ENCODE data around the gene TMEM156.
"Not testable (repeated sequence)": the region's sequence is repeated elsewhere in the genome, so short reads cannot be mapped to it uniquely, and the experiment has no call there.

The TMEM156 gene

DNA sequence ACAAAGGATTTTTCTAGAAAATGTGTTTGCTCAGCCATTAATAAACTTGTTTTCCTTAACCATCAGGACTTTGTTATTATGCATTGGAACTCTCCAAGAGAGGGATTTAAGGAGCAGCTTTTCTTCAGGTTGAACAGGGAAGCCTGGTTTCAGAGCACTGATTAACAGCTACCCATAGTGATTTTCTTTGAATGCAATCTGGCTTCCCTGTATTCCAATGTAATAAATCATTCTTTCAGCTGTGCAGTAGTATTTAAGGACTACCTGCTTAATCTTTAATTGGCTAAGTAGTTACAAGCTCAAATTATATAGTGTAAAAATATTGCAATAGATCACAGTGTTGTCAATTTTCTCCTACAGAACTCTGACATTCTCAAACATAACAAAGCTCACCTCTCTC is 77.5 kb downstream of the TMEM156 start:
- no peak for DNase-seq

DNA sequence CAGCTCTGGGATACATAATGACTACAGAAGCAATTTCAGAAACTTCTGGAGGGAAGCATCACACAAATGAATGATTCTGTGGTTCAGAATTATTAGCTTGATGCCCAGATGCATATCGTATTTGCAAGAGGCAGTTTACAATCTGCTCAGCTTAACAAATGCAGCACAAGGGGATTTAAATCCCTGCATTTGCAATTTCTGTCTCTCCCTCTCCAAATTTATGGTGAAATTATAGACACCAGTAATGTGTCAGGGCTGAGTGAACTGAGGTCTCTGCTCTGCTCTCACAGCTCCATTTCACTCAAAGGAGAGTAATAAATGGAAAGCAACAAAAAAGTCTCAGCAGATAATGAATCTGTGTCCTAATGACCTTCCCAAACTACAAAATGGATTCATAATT is 80.2 kb downstream of the TMEM156 start:
- DNase-seq, result no peak

DNA sequence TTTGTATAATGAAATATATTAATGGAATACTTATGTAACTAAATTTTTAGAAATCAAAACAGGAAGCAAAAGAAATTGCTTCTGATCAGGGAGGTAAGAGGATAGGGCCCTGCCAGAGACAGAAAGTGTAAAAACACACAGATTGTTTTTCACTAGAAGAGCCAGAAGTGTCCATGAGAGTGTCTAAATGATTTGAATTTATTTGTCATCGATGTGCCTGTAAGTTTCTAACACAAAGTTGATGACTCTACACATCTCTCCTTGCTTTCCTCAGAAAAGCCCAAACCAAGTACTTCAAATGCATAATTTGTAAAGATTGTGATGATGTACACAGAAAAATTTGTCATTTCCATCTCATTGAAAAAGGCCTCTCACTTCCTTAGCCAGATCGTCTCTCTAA is 80.6 kb downstream of the TMEM156 start:
- DNase-seq, result no peak

DNA sequence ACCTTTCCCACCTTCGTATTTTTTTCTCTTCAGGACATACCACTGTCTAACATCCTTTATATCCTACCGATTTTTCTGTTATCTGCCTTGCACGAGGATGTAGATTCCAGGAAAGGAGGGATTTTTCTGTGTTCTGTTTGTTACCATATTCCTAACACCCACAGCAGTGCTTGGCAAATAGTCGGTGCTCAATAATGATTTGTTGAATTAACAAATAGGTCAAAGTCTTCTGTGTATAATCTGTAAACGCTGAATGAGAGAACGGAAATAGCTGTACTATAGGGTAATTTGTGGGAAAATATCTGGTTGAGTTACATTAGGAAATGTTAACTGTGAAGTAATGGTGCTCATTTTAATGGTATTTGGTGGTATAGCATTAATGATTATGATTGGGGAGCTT is 81.5 kb downstream of the TMEM156 start:
- DNase-seq, result no peak

DNA sequence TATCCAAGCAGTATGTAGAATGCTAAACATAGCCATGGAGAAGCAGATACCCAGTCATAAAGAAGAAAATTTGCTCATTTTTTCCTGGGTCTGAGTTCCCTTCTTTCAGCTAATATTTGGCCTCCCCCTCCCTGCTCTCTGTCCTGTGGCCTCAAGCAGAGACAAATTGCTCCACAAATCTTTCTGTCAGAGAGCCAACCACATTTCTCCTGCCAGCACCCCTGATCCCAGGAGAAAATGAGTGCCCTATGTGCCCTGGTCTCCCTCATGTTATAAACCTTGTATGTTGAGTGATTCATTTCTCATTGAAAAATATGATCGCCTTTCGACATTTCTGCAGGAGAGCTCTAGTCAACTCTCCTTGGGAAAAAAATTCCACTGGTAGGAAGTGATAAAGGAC is 82.0 kb downstream of the TMEM156 start:
- DNase-seq, result no peak

DNA sequence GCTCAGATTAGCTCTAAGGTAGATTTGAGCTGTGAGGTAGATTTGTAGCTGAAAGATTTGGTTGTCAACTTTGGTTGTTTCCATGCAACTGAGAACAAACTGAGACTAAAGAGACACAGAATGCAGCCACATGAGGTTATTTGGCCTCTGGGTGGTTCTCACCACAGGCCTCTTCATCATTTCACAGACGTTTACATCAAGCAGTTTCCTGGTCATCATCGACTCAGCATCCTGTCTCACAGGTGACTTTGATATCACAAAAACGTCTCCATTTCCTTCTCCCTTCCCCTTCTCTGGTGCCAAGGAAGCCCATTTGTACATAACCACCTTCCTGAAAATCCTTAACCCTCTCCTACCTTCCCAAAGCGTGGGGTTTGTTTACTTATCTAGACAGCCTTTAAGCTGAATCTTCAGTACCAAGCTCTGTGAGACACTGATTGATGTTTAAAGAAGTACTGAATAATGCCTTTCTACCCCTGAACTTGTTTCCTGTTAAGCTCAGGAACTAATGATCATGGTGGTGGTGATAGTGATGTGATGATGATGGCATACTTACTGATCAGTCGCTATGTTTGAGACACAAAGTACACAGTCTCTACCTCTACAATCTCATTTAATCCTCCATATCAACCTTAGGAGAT is 82.7 kb downstream of the TMEM156 start:
- no peak for DNase-seq

DNA sequence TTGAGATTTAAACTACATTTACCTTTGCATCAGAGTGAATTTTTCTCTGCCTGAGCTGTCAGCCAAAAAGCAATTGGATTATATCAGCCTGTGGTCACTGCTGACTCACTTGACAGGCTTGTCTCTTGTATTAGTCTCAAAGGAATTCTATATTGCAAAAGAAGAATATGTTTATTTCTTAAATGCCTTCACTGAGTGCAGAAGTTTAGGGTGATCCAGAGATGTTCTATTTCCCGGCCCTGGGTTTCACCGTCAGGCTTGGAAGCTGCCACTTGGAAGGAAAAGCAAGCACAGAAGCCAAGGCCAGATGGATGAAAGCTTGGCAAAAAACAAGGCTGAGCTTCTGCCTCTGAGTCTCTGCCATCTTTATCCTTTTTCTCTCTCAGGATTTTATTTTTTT is 83.7 kb downstream of the TMEM156 start:
- peak; percentile 78 for DNase-seq

DNA sequence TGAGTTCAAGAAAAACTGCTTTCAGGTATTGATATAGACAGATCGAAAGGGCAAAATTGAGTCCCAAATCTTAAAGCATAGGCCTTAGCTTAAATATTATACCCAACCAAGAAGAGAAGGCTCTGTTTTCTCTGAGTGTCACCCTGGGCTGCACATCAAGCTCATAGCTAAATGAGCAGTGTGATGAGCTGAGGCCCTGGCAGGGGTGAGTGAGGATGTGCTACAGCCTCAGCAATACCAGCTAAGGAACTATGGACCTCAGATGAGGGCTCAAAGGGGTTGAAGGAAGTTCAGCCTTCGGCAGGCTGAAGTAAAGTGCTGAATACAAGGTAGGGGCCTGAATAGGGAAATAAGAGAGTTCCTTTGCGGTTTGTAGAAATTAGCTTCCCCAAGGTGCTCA is 85.3 kb downstream of the TMEM156 start:
- DNase-seq, result no peak

DNA sequence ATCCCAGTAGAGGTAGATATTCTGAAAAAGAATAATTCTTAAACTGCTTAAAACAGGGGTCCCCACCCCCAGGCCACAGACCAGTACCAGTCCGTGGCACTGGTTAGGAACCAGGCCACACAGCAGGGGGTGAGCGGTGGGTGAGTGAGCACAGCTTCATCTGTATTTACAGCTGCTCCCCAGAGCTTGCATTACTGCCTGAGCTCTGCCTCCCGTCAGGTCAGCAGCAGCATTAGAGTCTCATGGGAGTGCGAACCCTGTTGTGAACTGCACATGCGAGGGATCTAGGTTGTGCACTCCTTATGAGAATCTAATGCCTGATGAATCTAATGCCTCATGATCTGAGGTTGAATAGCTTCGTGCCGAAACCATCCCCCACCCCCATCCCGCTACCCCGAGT is 87.8 kb downstream of the TMEM156 start:
- DNase-seq, result no peak

DNA sequence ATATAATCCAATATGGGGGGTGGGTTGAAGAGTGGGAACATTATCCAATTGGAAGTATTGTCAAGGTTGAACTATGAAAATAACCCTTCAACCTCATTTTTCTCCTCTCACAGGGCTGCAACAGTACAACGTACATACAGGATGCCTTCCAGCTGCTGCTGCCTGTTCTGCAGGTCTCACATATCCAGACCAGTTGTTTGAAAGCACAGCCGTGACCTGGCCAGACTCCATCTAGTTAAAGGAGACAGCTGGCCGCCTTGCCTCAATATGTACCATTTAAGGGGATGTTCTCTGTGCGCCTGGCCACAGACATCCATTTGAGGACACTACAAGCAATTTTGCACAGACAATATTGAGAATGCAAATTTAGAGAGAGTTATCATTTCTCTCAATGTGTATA is 88.9 kb downstream of the TMEM156 start:
- no peak for DNase-seq

DNA sequence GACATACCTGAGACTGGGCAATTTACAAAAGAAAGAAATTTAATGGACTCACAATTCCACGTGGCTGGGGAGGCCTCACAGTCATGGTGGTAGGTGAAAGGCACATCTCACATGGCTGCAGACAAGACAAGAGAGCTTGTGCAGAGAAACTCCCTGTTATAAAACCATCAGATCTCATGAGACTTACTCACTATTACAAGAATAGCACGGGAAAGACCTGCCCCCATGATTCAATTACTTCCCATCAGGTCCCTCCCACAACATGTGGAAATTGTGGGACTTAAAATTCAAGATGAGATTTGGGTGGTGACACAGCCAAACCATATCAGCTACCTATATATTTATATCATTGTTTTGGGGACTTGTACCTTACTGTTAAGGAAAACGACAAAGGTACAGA is 90.3 kb downstream of the TMEM156 start:
- not testable (repeated sequence) for DNase-seq

DNA sequence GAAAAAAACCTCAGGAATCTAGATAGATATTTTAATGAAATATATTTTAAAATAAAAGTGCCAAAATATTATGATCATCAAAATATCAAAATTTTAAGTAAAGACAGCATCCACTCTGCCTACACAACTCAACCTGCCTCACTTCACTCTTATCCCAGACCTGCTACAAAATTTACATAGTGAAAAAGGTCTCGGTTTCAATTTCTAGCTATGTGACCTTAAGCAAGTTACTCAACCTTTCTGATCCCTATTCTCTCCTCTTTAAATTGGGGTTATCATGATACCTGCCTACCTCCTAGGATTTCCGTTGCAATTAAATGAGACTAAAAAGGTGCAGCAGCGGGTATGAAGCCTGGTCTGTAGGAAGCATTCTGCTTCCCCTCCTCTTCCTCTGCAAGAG is 91.7 kb downstream of the TMEM156 start:
- DNase-seq, result no peak

DNA sequence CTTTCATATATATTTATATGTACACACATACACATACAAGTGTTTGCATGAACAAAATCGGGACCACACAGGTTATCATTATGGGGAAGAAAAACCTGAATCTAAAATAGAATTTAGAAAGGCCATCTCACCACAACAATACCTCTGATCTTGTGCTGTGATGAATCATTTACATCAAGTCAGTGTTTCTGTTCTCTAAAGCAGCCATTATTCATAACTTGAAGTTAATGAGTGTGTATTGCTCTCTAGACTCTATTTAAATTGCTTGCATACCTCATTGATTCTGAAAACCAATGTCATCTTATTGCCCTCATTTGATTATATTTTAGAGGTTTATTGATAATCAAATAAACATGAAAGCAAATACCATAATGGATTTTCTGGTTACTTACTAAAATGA is 93.0 kb downstream of the TMEM156 start:
- DNase-seq, result peak; percentile 13

DNA sequence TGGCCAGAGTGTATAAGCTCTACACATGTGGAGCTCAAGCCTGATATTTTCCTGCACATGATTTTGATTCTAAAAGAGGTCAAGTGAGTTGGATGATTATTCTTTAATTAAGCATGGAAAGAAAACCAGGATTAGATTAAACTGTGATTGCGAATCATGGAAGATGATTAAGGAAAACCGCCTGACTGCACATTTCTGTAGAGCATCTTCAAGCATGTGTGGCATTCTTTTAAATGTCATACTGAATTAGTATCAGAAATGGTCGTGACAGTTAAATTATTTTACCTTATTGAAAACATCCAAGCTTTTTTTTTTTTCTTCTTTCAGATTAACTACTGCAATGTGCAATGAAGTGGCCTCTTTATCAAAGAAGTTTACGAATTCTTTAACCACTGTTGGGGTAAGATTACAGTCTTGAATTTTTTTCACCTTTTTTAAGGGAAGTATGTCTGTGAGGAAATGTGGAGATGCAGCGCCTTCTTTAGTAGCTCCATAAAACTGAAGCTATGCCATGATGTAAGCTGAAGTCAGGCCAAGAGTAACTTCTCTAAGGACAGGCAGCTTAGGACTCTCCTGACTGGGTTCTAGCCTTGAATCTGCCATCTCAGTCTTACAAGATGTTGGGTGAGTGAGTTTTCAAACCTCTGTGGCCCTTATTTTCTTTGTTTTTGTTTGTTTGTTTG is 96.7 kb downstream of the TMEM156 start:
- DNase-seq, result no peak

DNA sequence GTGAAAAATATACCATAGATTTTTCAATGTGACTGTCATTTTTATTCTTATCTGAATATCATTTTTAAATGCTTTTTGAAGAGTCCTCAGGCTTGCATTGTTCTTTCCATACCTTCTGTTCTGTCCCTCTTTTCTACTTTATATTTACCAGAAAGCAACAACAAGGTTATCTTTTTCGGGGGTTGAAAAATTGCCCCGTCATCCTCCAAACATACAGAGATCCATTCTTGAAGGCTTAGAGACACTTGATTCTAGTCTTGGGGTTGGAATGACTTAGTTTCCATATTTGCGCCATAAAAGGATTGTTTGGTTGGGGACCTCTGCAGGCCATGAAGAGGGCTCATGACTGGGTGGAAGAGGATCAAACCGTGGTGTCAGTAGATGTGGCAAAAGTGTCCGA is 101.1 kb downstream of the TMEM156 start:
- no peak for DNase-seq

DNA sequence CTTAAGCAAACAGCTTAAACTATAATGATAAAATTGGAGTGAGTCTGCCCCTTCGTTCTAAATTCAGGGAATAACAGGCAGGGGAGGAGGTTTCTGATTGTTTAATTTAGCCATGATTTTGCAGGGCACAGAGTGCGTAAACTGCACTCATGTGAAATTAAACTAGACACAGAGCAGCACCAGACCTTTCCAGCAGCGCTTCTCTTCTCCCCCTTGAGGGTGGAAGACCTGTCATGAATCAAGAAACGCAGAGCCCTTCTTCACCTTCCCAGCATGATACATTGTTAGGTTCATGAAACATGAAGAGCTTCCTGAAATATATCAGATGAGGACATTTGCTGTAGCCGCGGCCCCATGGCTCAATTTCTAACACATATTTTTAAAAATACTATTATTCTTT is 101.5 kb downstream of the TMEM156 start:
- DNase-seq, result no peak

DNA sequence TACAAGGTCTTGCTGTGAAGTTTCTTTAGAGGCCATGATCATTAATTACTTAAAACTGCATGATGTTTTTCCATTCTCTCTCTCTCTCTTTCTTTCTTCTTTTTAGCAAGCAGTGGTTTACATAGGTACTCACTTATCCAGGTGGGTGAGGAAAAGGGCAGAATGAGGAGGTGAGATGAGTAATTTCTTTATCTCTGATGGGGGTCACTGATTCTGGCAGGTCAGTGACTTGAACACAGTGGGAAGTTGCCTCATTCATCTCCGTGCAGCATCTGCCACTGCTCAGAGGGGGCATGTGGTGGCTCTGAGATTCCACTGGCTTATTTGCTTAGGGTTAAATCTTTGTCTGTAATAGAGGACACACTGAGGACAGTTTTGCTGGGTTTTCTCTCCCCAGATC is 102.0 kb downstream of the TMEM156 start:
- DNase-seq, result no peak

DNA sequence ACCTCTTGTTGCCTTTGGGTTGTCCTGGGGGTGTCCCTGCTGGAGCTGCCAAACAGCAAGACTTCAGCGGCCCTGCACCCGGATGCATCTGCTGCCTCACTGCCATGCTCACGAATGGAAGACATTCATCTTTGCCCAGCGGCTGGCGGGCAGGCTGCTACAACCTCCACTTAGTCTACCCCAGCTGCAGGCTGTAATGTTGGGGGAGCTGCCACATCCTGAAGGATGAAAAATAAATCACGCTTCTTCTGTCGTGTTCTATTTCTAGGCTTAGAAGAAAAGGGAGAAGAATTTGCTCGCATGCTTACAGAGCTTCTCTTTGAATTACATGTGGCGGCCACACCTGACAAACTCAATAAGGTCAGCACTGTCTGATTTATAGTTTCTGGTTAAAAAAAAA is 103.2 kb downstream of the TMEM156 start:
- DNase-seq, result no peak

DNA sequence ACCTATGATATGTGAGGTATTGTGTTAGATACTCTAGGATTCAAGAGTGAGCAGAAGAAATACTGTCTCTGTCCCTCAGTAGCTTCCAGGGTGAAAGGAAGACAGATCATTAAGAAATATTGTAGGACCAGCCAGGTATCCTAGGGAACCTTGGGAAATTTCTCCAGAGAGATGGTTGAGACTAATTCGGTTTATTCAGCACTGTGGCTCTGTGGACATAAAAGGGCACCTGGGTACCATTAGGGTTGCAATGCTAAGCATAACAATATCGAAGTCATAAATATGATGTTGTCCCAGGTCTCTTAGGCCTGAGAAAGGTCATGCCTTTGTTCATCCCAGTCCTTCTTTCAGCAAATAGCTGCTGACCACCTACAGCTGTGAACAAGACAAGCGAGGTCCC is 103.6 kb downstream of the TMEM156 start:
- no peak for DNase-seq

DNA sequence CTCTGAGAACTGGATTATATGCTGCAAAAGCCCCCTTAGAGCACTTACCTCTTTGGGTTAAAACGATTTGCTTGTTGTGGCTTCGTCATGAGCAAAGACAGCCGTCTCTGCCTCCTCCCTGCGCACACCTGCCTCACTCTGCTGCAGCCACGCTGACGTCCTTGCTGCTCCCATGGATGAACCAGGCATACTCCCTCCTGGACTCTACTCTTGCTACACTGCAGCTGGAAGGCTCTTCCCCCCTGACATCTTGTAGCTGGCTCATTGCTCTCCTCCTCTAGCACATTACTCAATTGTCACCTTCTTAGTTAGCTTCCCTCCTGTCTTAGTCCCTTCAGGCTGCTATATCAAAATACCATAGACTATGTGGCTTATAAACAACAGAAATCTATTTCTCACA is 105.3 kb downstream of the TMEM156 start:
- DNase-seq, result no peak

DNA sequence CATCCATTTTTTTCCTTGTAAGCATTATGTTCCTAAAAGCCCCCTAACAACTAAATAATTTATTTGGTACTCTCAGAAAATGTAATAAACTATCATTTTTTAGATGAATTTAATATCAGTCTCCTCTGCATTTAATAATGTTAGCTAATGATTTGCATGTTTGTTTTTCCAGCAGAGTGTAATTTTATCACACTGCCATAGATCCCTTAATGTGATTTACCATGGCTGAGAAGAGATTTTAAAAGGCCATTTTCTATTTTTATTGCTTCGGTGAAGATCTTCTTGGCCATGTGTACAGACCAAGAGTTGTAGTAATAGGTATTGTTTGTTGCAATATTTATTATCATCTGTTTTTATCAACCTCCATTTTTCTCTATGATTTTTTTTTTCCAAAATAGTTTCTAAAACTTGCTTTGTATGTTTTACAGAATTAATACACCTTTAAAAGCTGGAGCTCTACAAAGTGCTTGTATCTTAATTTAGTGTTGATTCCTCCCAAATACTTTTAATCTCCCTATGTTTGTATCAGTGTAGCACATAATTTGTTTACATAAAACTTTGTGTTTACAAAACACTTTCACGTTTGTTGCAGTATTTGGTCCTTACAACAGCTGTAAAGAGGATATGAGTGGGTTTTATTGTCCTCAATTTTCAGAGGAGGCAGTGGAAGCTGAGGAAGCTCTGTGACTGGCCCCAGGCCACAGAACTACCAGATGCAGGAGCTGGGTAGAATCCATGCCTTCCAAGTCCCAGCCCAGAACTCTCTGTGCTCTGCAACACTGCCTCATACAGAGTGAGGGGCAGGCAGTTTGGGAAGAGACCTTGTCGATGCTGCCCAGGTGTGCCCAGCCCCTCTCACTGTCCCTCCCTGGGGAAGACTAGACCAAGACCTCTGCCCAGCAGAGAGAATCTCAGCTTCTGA is 106.5 kb downstream of the TMEM156 start:
- no peak for DNase-seq

DNA sequence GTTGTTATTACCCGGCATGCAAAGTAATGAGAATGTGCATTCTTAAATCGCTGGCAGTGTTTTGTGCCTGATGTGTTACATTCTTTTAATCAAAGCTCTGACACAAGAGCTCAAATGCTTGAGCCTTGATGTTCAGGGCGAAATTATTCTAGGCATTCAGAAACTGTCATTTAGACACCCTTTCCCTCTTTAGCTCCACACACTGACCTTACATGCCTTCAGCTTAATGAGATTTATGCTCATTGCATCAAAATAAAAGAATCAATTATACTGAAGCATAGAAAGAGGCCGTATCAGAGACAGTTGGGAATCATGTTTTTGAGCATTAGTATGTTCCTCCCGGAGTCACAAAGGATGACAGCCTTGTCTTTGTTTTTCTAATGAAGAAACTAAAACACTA is 107.9 kb downstream of the TMEM156 start:
- DNase-seq, result no peak

DNA sequence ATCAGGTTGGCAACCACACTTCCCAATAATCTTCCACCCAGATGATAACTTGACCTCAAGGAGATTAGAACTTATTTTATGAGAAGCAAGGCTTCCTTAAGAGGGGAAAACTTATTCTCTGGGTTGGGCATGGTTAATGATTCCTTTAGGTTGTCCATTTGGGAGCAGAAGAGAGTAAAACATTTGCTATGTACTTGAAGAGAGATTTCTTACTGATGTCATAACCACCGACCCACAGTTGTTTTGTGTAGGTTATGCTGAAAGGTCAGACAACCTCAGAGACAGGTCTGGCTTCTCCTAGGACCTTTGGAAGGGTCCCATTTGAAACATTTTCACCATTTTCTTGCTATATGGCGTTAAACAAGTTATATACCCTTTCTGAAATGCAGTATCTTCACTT is 108.5 kb downstream of the TMEM156 start:
- DNase-seq, result no peak

DNA sequence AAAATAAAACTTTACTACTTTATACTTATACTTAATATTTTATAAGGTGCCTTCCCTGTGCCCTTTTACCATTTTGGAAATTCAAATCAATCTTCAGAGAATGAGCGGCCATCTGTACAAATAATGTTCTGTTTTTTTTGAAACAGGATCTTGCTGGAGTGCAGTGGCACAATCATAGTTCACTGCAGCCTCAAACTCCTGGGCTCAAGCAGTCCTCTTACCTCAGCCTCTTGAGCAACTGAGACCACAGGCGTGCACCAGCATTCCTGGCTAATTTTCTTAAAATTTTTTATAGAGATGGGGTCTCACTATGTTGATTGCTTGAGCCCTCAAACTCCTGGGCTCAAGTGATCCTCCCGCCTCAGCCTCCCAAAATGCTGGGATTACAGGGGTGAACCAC is 111.1 kb downstream of the TMEM156 start:
- DNase-seq, result no peak

Data from kidney glomerular epithelial cell (primary cell).